Lower leg skin (tissue), 3 donors: ENCODE results near the gene PEG3.

Experiments used
- POLR2A ChIP-seq, 2 donors: fragments of 450-650 bp; IDR thresholded peaks; one replicate each; pipeline ENCODE4 v1.6.1; 2016 to 2017; ENCODE audit warnings: antibody characterized with exemption in 2 of 2, mild to moderate bottlenecking in 1 of 2, moderate library complexity in 1 of 2
- TF ChIP-seq, protein P1 (sequence below), 3 donors: fragments of 450-650 bp; IDR thresholded peaks; one replicate each; pipeline ENCODE4 v1.5.1; 2016; ENCODE audit warnings: antibody characterized with exemption in 3 of 3, mild to moderate bottlenecking in 3 of 3, moderate library complexity in 2 of 3

DNA sequence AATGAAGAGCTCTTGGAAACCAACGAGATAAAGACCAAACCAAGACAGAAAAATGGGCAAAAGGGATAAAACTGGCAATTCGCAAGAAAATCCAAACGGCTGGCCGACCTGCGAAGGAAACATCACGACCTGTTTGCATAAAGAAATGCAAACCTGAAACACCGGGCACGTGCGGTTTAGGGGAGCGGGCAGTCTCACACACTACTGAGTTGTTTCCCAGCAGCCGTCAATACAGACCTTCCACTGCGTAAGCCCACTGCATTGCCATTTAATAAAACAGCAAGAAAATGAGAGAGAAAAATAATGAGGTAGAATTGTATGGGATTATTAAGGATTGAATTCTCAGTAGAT lies 642 bp upstream of the PEG3 start:
- TF ChIP-seq, protein P1, sequence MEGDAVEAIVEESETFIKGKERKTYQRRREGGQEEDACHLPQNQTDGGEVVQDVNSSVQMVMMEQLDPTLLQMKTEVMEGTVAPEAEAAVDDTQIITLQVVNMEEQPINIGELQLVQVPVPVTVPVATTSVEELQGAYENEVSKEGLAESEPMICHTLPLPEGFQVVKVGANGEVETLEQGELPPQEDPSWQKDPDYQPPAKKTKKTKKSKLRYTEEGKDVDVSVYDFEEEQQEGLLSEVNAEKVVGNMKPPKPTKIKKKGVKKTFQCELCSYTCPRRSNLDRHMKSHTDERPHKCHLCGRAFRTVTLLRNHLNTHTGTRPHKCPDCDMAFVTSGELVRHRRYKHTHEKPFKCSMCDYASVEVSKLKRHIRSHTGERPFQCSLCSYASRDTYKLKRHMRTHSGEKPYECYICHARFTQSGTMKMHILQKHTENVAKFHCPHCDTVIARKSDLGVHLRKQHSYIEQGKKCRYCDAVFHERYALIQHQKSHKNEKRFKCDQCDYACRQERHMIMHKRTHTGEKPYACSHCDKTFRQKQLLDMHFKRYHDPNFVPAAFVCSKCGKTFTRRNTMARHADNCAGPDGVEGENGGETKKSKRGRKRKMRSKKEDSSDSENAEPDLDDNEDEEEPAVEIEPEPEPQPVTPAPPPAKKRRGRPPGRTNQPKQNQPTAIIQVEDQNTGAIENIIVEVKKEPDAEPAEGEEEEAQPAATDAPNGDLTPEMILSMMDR (IDR thresholded peaks at IDR 0.05), result no peak
- no peak for TF ChIP-seq POLR2A (IDR thresholded peaks at IDR 0.05)
